GM21526 (cell line): ENCODE measurements around the gene ZSCAN12.

Source experiments
- ATAC-seq: cut with Tn5 transposase; IDR thresholded peaks from one replicate; pipeline ENCODE4 v1.9.1; 2021; ENCODE audit warnings: moderate library complexity; ENCODE audit not compliant: unreplicated experiment, low FRiP score

Gene ZSCAN12

DNA sequence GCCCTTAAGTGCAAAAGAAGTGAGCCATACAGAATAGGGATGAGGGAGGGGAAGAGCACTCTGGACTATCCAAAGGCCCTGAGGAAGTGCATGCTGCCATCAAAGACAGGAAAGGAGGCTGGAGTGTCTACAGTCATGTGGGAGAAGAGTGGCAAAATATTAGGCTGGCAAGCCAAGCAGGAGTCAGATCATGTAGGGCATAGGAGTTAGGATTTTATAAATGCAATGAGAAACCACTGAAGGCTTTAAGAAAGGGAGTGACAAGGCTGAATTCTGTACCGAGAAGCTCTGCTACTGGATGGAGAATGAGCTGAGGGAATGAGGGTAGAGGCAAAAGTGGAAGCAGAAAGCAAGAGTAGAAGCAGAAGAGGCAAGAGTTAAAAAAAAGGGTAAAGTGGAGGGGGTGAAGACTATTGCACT is 65.9 kb downstream of the ZSCAN12 start:
- ATAC-seq, result no peak

DNA sequence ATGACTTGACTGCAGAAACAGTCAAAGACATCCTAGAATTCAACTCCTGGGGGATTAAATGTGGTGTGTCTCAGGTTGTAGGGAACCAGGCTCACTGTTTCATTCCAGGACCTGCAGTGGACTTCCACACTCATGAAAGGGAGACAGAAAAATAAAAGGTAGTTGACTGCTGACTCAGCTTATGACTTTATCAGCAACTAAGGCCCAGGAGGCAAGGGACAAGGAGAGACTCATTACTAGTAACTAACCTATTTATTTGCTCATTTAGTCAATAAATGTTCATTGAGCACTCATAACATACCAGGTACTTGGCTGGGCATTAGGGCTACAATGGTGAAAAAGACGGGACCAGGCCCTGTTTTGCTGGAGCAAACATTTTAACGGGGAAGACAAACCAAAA is 66.5 kb downstream of the ZSCAN12 start:
- no peak for ATAC-seq

DNA sequence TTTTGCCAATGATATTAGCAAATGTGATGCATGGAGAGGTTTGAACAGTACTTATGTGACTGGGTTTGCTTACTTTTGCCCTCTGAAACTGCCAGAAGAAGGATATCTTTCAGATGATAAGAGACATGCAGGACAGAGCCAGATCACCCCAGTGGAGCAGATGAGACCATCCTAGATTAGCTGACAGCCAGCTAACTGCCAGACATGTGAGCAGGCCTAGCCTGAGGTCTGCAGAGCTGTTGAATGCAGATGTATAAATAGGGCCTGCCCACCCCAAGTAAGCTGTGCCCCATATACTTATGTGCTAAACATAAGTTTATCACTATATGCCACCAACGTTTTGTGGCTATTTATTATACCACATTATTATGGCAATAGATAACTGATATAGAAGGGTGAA is 69.5 kb downstream of the ZSCAN12 start:
- ATAC-seq, result no peak
